SK-MEL-5 (cell line): ENCODE data around the gene MAPK10. TPM values are rescaled to one million over a fixed set of nuclear protein-coding genes. Genes with fewer than 3 reads are reported as not detected.

Experiments used
- DNase-seq: peaks from one replicate; pipeline ENCODE4 v3.0.0-alpha.2; 2016; ENCODE audit warnings: low read depth, low spot score
- in situ Hi-C: cut with HindIII; loops from 2 replicates; pipeline ENCODE4 v1.10.0; 2016; ENCODE audit warnings: low sequenced_read_pairs, high pct_unique_total_duplicates, low pct_unique_long_range_greater_than_20kb
- polyA plus RNA-seq, 2 experiments: library from polyadenylated mRNA; depleted of rRNA; stranded (reverse); fragments of >200 nt; gene quantifications; 2 replicates each; pipeline ENCODE4 v1.2.3, GENCODE V29; 2015
- total RNA-seq: library from RNA; depleted of rRNA; stranded (reverse); fragments of >200 nt; shearing (Covaris generic); gene quantifications from 2 replicates; pipeline ENCODE4 v1.2.3, GENCODE V29; 2014; rRNA removed

Gene MAPK10
- total RNA-seq = 0.58 and 0.83 TPM in 2 replicates
- polyA plus RNA-seq (2015; cell fraction: cytosol; rRNA removed) = 0.18 TPM in 2 replicates
- 0.95 and 1.1 TPM in 2 replicates for polyA plus RNA-seq (2015; cell fraction: nucleus; rRNA removed)

DNA sequence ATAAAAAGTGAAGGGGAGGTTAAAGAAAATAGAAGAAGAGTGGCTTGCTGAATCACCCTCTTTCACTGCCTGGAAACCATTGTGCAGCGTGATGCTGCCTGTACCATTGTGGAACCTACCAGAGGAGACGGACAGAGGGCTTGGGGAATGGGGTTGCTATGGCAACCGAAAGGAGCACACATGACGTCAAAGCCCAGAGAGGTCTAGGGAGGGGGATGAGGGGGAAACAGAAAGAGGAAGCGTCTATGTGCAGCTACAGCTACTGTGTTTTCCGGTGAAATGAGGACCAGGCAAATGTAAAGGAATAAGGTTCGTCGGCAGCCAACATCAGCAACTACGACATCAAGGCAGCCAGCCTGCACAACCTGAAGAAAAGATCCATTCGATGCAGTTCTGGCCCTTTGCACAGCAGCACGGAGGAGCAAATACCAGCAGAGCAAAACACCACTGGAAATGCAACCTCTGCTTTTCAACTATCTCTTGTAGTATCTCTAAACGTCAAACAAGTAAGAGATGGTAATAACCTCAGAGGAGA, at the start of gene MAPK10:
TSS of gene MAPK10 (minus strand) at position 110 of the 535 bp plus-strand sequence.
- peak; percentile 55 for DNase-seq
- in situ Hi-C loops = no loop called here

DNA sequence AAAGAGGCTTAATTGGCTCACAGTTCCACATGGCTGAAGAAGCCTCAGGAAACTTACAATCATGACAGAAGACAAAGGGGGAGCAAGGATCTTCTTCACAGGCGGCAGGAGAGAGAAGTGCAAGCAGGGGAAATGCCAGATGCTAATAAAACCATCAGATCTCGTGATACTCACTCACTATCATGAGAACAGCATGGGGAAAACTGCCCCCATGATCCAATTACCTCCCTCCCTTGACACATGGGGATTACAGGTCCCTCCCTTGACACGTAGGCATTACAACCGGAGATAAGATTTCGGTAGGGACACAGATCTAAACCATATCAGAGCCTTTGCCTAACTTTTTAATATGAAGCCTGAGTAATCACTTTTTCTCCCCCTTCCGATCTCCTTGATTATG, 43.7 kb upstream of the MAPK10 start:
- peak; percentile 42 for DNase-seq
- in situ Hi-C loops = no loop called here

DNA sequence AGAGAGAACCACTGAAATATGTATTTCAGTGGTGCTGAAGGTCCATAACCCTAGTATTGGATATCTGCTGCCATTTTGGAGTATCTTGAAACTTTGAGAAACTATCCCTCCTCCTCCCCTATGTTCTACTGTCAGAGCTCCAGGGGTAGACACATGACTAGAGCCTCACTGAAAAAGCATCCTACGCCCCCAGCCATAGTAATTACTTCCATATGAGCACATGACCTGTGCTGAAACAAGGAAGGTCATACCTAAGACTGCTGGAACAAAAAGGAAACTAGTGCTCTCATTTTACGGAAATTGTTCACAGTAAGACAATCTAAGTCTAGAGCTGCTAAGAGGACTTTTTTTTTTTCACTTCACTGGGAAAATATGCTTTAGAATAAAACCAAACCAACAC, 42.0 kb upstream of the MAPK10 start:
- in situ Hi-C loops = no loop called here
- peak; percentile 27 for DNase-seq

DNA sequence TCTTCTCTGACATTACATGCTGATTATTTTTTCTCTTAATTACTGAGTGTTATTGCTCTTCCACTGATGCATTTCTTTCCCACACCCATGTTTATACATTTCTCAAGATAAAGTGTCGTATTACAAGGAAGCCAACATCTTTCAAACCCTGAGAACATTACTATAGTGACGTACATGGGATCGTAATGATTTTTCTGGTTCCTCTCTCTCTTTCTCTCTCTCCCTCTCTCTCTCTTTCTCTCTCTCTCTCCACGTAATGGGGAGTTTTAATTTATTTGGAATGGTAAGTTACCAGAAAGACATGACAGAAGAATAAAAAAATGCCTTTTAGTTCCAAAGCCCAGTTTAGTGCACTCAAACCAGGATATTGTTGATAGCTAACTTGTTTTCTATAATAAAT, 40.4 kb upstream of the MAPK10 start:
- in situ Hi-C loops = no loop called here
- no peak for DNase-seq

DNA sequence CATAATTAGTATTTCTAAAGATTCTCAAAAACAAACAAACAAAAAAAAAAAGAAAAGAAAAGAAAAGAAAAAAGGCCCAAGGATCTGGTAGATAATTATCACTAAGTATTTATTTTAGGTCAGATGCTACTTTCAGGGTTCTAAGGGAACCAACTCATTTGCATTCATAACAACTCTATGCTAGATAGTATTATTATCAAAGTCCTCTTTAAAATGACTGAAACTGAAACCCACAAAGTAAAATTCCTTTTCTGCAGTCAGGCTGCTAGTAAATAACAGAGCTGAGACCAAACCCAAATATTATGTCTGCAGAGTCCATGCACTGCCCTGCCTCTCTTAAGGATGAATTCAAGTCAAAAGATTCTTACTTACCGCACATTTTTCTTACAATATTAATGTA, 38.3 kb upstream of the MAPK10 start:
- in situ Hi-C loops = no loop called here
- DNase-seq = no peak

DNA sequence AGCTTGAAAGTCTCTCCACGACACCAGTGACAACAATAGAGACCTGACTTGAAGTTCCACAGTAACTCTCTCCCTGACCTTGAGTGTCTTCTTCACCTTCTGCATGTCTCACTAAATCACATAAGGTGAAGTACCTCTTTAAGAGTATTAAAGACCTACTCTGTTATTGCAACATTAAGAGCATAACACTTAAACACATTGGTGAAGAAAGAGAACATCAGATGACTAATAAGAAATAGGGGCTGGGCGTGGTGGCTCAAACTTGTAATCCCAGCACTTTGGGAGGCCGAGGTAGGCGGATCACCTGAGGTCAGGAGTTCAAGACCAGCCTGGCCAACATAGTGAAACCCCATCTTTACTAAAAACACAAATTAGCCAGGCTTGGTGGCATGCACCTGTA, 33.9 kb upstream of the MAPK10 start:
- DNase-seq = no peak
- in situ Hi-C loops = no loop called here

DNA sequence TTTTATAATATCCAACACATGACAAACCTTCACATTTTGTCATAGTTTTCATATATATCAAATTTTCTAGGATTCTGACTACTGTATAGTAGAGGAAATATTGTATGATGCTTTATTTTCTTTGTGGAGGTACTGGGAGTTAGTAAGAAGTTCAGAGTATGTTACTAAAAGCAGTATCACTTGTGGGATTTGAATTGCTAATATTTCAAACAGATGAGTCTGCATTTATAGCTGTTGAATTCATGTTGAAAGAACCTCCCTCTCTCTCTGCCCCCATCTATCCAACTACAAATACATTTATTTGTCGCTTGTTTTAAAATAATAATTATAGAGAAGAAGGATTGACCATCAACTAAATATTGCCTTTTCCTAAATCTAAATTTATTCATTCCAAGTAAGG, 29.8 kb upstream of the MAPK10 start:
- no peak for DNase-seq
- in situ Hi-C loops = no loop called here

DNA sequence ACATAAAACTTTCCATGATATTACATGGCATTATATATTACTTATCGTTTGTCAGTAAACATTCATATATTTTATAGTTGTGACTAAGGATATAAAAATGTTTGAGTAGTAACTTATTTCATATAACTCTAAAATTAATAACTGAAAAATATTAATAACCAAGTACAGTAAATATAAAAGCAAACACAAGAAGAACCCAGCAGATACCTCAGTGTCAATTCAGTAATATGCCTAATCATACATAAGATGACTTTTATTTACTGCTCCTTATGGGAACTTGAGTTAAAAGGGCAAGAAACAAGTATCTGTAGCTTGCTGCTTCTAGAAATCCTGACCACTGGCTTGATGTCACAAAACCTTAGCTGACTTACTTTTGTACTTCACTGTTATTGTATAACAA, 28.4 kb upstream of the MAPK10 start:
- in situ Hi-C loops = no loop called here
- DNase-seq = no peak

DNA sequence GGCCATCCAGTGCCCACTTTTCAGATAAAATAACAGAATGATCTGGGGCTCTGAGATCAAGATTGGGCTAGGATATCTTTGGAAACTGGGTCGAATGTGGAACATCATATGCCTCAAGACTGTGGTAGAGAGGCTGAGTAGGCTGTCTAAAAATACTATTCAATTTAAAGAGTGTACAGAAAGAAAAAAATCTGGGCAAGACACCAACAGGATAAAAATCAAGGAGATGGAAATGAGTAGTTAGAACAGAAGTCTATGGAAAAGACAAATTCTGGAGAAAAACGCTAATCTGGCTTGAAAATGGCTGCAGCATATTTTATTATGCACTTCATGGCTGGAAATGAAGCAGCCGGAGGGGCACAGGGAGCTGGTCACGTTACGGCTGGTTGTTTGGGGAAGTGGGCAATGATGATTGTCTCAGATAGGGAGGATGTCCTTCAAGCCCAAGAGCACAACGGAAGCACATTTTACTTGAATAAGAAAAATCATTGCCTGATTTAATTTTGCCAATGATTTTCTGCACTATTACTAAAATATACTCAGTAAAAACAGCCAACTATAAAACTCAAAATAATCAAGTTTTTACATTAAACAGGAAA, 27.1 kb upstream of the MAPK10 start:
- no peak for DNase-seq
- in situ Hi-C loops = no loop called here

DNA sequence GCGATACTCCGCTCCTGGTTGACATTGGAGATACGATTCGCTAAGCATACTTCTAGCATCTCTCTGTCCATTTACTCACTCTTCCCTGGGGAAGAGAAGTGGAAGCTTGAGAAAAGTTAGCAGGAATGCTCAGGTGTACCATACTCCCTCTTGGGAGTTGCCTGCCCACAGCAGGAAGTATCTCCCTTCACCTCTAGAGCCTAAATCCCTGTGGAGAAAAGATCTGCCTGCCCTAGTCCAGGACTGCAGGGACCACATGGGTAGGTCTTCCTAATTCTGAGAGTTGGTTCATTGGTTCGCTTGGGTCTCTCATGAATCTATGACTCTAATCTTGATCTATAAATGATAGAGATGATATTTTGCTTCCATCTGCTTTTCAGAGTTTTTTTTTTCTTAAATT, 26.3 kb upstream of the MAPK10 start:
- DNase-seq = no peak
- in situ Hi-C loops = no loop called here

DNA sequence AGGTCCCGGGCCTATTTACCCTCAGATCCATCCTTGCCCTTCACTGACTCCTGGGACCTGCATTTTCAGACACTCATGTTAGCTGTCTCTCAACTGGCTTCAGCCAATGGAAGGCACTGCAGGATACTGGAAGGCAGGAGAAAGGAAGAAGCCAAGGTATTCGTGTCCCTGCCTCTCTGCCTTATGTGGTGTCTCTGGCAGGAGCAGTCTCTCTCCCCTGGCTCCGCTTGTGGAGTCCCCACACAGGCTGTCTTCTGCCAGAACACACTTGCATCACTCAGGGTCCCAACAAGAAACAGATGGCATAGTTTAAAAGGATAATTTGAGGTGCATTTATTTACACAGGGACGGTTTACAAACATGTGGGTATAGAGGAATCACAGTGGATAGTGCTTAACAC, 21.6 kb upstream of the MAPK10 start:
- no peak for DNase-seq
- in situ Hi-C loops = no loop called here

DNA sequence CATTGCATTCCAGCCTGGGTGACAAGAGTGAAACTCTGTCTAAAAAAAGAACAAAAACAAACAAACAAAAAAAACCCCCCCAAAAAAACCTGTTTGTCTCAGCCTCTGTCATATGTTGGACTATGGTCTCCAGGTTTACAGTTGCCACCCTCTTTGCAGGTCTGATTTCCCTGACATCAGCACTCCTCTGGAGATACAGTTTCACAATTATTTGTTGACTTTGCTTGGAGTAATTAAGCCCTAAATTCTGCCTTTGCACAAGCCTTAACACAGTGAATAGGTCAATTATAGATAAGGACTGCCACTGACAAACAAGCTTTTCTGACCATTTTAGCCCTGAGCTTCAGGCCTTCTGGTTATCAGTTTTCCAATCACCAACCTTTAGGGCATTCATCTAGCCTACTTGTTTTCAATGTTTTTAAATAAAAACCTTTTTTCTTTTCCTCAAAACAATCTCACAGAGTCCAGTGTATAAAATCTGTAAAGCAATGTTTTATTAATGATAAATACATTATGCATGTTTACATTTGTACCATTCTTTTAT, 20.4 kb upstream of the MAPK10 start:
- no peak for DNase-seq
- in situ Hi-C loops = no loop called here

DNA sequence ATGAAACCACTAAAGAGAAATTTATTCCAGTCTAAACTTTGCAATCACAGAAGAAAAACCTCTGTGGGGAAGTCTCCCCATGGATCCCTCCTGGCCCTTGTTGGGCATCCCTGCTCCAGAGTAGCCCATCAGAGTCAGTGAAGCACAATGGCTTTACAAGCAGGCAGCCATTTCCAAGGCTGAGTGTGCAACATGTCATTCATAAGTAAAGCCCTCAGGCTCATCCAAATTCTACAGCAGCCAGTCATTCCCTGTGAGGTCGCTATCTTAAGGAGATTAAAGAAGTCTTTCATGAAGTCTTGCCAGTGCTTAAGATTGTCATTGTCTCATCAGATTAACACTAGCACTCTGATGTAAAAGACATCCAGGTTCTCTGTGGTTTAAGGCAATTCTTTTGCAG, 17.0 kb upstream of the MAPK10 start:
- in situ Hi-C loops = no loop called here
- DNase-seq = peak; percentile 36

DNA sequence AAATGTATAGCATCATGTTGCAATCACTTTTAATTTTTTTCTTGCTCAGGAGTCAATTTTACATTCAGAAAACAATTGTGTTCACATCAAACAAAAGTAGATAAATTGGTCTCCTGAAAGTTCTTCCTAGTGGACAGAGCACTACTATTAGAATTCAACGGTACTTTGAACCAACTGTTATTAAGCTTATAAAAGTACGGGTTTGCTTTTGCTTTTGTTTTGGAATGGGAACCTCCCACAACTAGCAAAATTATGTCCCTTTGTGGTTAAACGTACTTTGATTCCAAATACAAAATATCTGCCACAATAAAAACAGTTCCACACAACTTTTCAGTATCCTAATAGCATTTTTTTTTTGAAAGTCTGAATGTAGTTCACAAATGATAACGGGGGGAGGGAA, 8.6 kb upstream of the MAPK10 start:
- in situ Hi-C loops = no loop called here

DNA sequence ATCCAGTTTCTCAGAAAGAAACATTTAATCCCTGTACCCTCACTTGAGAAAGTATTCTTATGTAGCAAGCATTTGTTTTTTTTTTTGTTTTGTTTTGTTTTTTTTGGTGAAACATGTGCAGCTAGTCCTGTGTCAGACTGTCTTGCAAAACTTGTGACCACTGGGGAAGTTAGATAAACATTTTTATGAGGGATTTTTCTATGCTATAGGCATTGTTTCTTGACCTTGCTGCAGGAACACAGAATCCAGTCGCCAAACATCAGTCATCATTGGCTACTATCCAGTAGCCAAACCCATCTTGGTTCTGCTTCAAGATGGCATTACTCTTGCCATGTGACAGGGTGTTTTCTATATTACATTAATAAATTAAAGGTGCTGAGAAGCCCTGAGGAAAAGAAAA, 7.7 kb upstream of the MAPK10 start:
- in situ Hi-C loops = no loop called here
- no peak for DNase-seq

More for the DNA sequence above, 8.6 kb upstream of the MAPK10 start:
- no peak for DNase-seq

DNA sequence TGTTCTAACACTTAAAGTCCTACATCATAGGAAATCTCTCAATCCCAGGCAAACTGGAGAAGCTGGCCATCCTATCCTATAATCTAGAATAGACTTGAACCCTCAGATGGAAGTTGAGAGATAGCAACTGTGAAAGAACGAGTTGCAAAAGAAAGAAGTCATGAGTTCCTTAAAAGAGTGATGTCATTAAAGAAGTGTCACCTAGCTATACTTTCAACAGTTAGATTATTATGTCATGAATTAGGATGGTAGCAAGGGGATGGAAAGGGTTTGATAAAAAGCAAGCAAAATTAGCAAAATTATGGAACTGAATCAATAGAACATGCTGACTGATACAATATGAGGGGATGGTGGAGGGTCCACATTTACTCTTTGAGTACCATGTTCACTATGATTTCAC, 7.1 kb upstream of the MAPK10 start:
- in situ Hi-C loops = no loop called here
- no peak for DNase-seq

DNA sequence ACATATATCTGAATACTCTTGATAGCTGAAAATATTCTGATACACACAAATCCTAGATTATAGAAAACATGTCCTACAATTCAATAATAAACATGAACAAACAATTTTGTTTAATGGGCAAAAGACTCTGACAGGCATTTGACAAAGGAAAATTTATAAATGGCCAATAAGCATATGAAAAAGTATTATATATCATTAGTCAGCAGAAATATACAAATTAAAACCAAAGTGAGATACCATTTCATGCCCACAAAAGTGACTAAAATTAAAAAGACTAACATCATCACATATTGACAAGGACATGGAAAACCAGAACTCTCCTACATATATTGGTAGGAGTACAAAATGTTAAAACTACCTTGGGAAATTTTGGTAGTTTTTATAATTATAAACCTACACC, 2.7 kb upstream of the MAPK10 start:
- in situ Hi-C loops = no loop called here

DNA sequence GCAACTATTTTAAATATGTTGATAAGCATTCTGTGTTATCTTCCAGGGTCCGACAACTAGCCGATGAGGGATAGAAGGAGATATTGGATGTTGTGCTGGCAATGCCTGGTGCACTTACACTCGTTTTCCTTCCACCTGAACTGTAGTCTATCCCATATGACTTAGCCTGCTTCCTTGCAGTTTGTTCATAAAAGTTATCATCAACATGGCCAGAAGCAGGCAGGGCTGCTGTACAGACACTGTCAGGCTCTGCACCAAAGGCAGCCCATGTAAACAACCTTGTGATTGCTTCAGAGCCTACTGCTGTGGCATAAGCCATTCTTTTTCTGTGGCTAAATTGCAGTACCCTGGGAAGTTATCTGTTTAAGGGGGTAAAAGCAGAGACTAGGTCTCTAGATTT, 1.6 kb downstream of the MAPK10 start:
- DNase-seq = no peak
- in situ Hi-C loops = no loop called here

More for the DNA sequence above, 2.7 kb upstream of the MAPK10 start:
- no peak for DNase-seq

DNA sequence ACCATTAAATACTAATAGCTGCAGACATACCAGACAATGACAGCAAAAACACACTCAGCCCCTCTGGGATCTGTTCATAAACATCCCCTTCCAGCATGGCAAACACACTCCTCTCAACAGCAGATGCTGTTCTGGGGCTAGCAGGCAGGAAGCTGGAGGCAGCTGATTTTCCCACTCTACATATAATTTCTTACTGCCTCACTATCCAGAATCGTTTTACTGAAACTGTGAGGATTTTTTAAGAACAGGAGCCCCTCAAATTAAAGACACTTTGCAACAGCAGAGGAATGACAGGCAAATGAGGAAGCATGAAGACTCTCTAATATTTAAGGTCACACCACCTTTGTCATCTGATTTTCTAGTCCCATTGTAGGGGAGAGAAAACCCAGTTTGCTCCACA, 2.2 kb downstream of the MAPK10 start:
- in situ Hi-C loops = no loop called here
- DNase-seq = no peak
